NCI-H1930 (cell line): ENCODE results near the gene HOXD9.
A peak's percentile ranks its signal among the peaks of the same experiment; 100 is the strongest.

Source experiments
- DNase-seq, 2 experiments: peaks; one replicate each; lab custom pipeline; 2025; lab: John Stamatoyannopoulos, UW

The HOXD9 gene

GRCh38 chr2:176124110-176124946, 1.8 kb downstream of the HOXD9 start:
- no peak for DNase-seq

- DNase-seq: no peak
These were observed 2.6 kb downstream of the HOXD9 start for GRCh38 chr2:176124947-176125771.

- DNase-seq: peak in 1 of 2 experiments; percentile 54
These were observed 3.2 kb downstream of the HOXD9 start for GRCh38 chr2:176125772-176126054.

- peak; percentile 47 to 84 for DNase-seq
These were observed 4.6 kb downstream of the HOXD9 start for GRCh38 chr2:176126929-176127773.

GRCh38 chr2:176127774-176128072, 5.2 kb downstream of the HOXD9 start:
- DNase-seq: no peak

- DNase-seq: peak in 1 of 2 experiments; percentile 37
These were observed 5.9 kb downstream of the HOXD9 start for GRCh38 chr2:176128172-176128981.

GRCh38 chr2:176128982-176129796, 6.7 kb downstream of the HOXD9 start, which contains the start of gene HOXD8:
HOXD8 (plus strand) TSS chr2:176129705; CDS start chr2:176130367, 662 bp downstream.
- DNase-seq: peak; percentile 65 to 81

GRCh38 chr2:176129813-176130146, 7.3 kb downstream of the HOXD9 start:
- DNase-seq: no peak

- peak; percentile 21 to 54 for DNase-seq
These were observed 7.8 kb downstream of the HOXD9 start for GRCh38 chr2:176130147-176130956.

- DNase-seq: no peak
These were observed 8.7 kb downstream of the HOXD9 start for GRCh38 chr2:176130957-176131847.

- DNase-seq: no peak
These were observed 9.3 kb downstream of the HOXD9 start for GRCh38 chr2:176131848-176132158.

- DNase-seq: peak; percentile 34 to 66
These were observed 10.0 kb downstream of the HOXD9 start for GRCh38 chr2:176132205-176133171.

GRCh38 chr2:176133389-176133788, 10.9 kb downstream of the HOXD9 start:
- DNase-seq: no peak

GRCh38 chr2:176134035-176134434, 11.5 kb downstream of the HOXD9 start:
- DNase-seq: peak in 1 of 2 experiments; percentile 18

GRCh38 chr2:176135035-176135440, 12.5 kb downstream of the HOXD9 start:
- peak in 1 of 2 experiments; percentile 77 for DNase-seq

GRCh38 chr2:176136374-176137251, 14.1 kb downstream of the HOXD9 start:
- peak; percentile 37 to 51 for DNase-seq

- DNase-seq: no peak
These were observed 14.7 kb downstream of the HOXD9 start for GRCh38 chr2:176137252-176137580.
